Muscle layer of duodenum (tissue), 2 donors: ENCODE data around the gene LRP3.
"Not testable (repeated sequence)": the region's sequence is repeated elsewhere in the genome, so short reads cannot be mapped to it uniquely, and the experiment has no call there.

ENCODE experiments used
- H3K27ac ChIP-seq: one replicate; pipeline ENCODE4 v1.7.0; 2013; ENCODE audit warnings: mild to moderate bottlenecking, low read length
- H3K27me3 ChIP-seq: one replicate; pipeline ENCODE4 v1.7.0; 2013; ENCODE audit warnings: low read depth, mild to moderate bottlenecking, control low read depth, low read length
- H3K36me3 ChIP-seq, 2 donors: one replicate each; pipeline ENCODE4 v1.7.0; 2013; ENCODE audit warnings: low read length in 2 of 2, control low read depth in 1 of 2, mild to moderate bottlenecking in 1 of 2; ENCODE audit not compliant: insufficient read depth in 2 of 2, control insufficient read depth in 1 of 2
- H3K4me1 ChIP-seq, 2 donors: one replicate each; pipeline ENCODE4 v1.7.0; 2013; ENCODE audit warnings: low read length in 2 of 2, mild to moderate bottlenecking in 2 of 2, control low read depth in 1 of 2, moderate library complexity in 1 of 2; ENCODE audit not compliant: insufficient read depth in 2 of 2, control insufficient read depth in 1 of 2
- H3K4me3 ChIP-seq, 2 donors: one replicate each; pipeline ENCODE4 v1.7.0; 2013; ENCODE audit warnings: low read length in 2 of 2, low read depth in 1 of 2, mild to moderate bottlenecking in 1 of 2
- H3K9me3 ChIP-seq, 2 donors: one replicate each; pipeline ENCODE4 v1.7.0; 2013; ENCODE audit warnings: low read length in 2 of 2, control low read depth in 1 of 2, mild to moderate bottlenecking in 1 of 2; ENCODE audit not compliant: control insufficient read depth in 1 of 2
- donor health status: healthy.

LRP3 gene

GRCh38 chr19:33212436-33213172, 18.5 kb downstream of the LRP3 start:
- H3K4me3 ChIP-seq = no peak overlapping the region
- no peaks in the 10 kb centered on the region for H3K4me1 ChIP-seq
- no peaks in the 10 kb centered on the region for H3K36me3 ChIP-seq
- H3K9me3 ChIP-seq = no peaks in the 10 kb centered on the region
- no peaks in the 10 kb centered on the region for H3K27me3 ChIP-seq
- no peak overlapping the region for H3K27ac ChIP-seq

- H3K27ac ChIP-seq = no peak overlapping the region
- no peaks in the 10 kb centered on the region for H3K36me3 ChIP-seq
- no peaks in the 10 kb centered on the region for H3K9me3 ChIP-seq
- no peaks in the 10 kb centered on the region for H3K27me3 ChIP-seq
- no peak overlapping the region for H3K4me3 ChIP-seq
- H3K4me1 ChIP-seq = no peaks in the 10 kb centered on the region
Observed at GRCh38 chr19:33214596-33214995, 20.5 kb downstream of the LRP3 start.

- Histone ChIP-seq H3K27ac (no peak overlapping the region), H3K27me3 (no peaks in the 10 kb centered on the region), H3K4me1 (no peaks in the 10 kb centered on the region), H3K36me3 (no peaks in the 10 kb centered on the region), H3K4me3 (no peak overlapping the region), H3K9me3 (no peaks in the 10 kb centered on the region)
Observed at GRCh38 chr19:33215438-33216197, 21.5 kb downstream of the LRP3 start.

GRCh38 chr19:33216198-33216830, 22.2 kb downstream of the LRP3 start:
- Histone ChIP-seq H3K27me3 (no peaks in the 10 kb centered on the region), H3K36me3 (no peaks in the 10 kb centered on the region), H3K9me3 (no peaks in the 10 kb centered on the region), H3K4me1 (no peaks in the 10 kb centered on the region), H3K4me3 (no peak overlapping the region), H3K27ac (no peak overlapping the region)

GRCh38 chr19:33217881-33218280, 23.8 kb downstream of the LRP3 start:
- no peaks in the 10 kb centered on the region for H3K27me3 ChIP-seq
- no peak overlapping the region for H3K27ac ChIP-seq
- H3K4me3 ChIP-seq = no peak overlapping the region
- H3K4me1 ChIP-seq = no peaks in the 10 kb centered on the region
- H3K36me3 ChIP-seq = no peaks in the 10 kb centered on the region
- no peaks in the 10 kb centered on the region for H3K9me3 ChIP-seq

- H3K4me1 ChIP-seq = no peaks in the 10 kb centered on the region
- peaks cover 5% of the 10 kb centered on the region for H3K27me3 ChIP-seq
- H3K4me3 ChIP-seq = no peak overlapping the region
- H3K36me3 ChIP-seq = no peaks in the 10 kb centered on the region
- no peak overlapping the region for H3K27ac ChIP-seq
- H3K9me3 ChIP-seq = no peaks in the 10 kb centered on the region
Observed at GRCh38 chr19:33219261-33219815, 25.2 kb downstream of the LRP3 start.

GRCh38 chr19:33220115-33220514, 26.0 kb downstream of the LRP3 start:
- peaks cover 13% of the 10 kb centered on the region for H3K27me3 ChIP-seq

GRCh38 chr19:33220735-33221134, 26.6 kb downstream of the LRP3 start:
- Histone ChIP-seq H3K36me3 (no peaks in the 10 kb centered on the region), H3K27ac (no peak overlapping the region), H3K4me3 (no peak overlapping the region), H3K9me3 (no peaks in the 10 kb centered on the region), H3K27me3 (peaks cover 14% of the 10 kb centered on the region), H3K4me1 (peaks cover 0 to 5% of the 10 kb centered on the region in 2 donors)

More at GRCh38 chr19:33220115-33220514, 26.0 kb downstream of the LRP3 start:
- H3K9me3 ChIP-seq = no peaks in the 10 kb centered on the region
- H3K27ac ChIP-seq = no peak overlapping the region
- H3K4me1 ChIP-seq = peaks cover 0 to 2% of the 10 kb centered on the region in 2 donors
- no peak overlapping the region for H3K4me3 ChIP-seq
- no peaks in the 10 kb centered on the region for H3K36me3 ChIP-seq

- H3K36me3 ChIP-seq = no peaks in the 10 kb centered on the region
- H3K27me3 ChIP-seq = peaks cover 20% of the 10 kb centered on the region
- H3K9me3 ChIP-seq = no peaks in the 10 kb centered on the region
- no peak overlapping the region for H3K27ac ChIP-seq
- H3K4me3 ChIP-seq = no peak overlapping the region
- peaks cover 0 to 8% of the 10 kb centered on the region in 2 donors for H3K4me1 ChIP-seq
Observed at GRCh38 chr19:33221638-33222037, 27.5 kb downstream of the LRP3 start.

GRCh38 chr19:33222255-33222654, 28.1 kb downstream of the LRP3 start:
- not testable (repeated sequence) for H3K27ac ChIP-seq, H3K4me3 ChIP-seq, H3K9me3 ChIP-seq, H3K4me1 ChIP-seq, H3K36me3 ChIP-seq
- H3K27me3 ChIP-seq = peaks cover 23% of the 10 kb centered on the region
